ENCODE results near the gene SRSF5.

SRSF5 gene

DNA sequence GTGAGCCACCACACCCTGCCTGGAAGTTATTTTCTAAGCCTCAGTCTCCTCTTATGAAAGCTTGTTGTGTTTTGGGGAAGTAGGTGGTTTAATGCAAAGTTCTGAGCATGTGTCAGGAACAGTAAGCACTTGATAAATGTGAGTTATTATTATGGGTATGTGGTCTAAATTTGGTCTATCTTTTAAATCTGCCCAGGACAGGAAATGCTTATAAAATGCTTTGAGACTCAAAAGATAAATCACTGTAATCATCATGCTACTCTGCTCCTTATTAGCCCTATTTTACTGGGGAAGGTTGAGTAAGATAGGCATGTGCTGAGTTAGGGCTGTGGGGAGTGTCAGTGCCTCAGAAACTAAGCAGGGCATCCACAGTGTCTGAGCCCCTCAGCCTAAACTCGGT is 13.1 kb upstream of the SRSF5 start:
- Histone ChIP-seq H3K4me3 (ENCODE audit: low read length) (no peak overlapping the region), H3K4me1 (ENCODE audit: insufficient read depth, low read length) (peaks cover 6% of the 10 kb centered on the region; the same call in 1 of the 2 replicates), H3K27me3 (ENCODE audit: insufficient read depth, low read length) (no peaks in the 10 kb centered on the region), H3K9me3 (ENCODE audit: insufficient read depth, low read depth, low read length) (no peaks in the 10 kb centered on the region), H3K27ac (ENCODE audit: low read length) (no peak overlapping the region), H3K36me3 (ENCODE audit: insufficient read depth, low read depth, low read length) (no peaks in the 10 kb centered on the region), H3K9ac (ENCODE audit: low read depth, low read length) (no peak overlapping the region)

DNA sequence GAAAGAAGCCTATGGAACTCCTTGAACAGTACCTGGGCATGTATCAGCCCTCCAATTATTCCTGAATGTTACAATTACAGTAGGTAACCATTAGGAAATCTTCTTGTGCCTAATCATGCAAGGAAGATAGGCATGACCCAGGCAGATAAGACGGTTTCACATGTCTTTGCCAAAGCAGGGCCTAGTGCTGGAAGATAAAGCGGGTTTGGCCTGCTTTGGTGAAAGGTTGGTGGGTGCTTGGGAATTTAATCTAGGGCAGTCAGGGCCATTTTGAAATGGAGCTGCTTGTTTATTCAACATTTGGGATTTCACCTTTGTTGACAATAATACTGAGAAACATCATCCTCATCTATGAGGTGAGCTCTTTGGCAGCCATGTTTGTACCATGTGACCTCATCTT is 12.5 kb upstream of the SRSF5 start:
- no peaks in the 10 kb centered on the region for H3K36me3 ChIP-seq (ENCODE audit: insufficient read depth, low read depth, low read length)
- peaks cover 6% of the 10 kb centered on the region; the same call in 1 of the 2 replicates for H3K4me1 ChIP-seq (ENCODE audit: insufficient read depth, low read length)
- no peak overlapping the region for H3K27ac ChIP-seq (ENCODE audit: low read length)
- no peak overlapping the region for H3K9ac ChIP-seq (ENCODE audit: low read depth, low read length)
- no peaks in the 10 kb centered on the region for H3K9me3 ChIP-seq (ENCODE audit: insufficient read depth, low read depth, low read length)
- no peak overlapping the region for H3K4me3 ChIP-seq (ENCODE audit: low read length)
- H3K27me3 ChIP-seq (ENCODE audit: insufficient read depth, low read length) = no peaks in the 10 kb centered on the region

DNA sequence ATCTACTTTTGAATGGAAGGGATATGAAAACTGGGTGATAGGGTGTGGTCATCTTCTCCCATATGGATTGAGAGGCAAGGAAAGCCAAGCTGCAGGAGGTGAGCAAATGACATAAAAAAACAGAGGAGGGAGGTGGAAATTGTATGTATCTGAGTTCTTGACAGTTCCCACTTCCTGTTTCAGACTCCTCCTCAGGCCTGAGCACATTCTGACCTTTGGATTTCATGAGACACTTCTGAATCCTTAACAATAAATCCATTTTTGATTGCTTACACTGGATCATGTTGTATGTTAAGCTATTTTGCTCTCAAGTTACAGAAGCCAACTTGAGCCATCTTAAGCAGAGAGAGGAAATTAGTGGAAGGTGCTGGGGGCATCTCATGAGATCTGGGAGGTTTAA is 11.6 kb upstream of the SRSF5 start:
- H3K9me3 ChIP-seq (ENCODE audit: insufficient read depth, low read depth, low read length) = no peaks in the 10 kb centered on the region
- no peaks in the 10 kb centered on the region for H3K36me3 ChIP-seq (ENCODE audit: insufficient read depth, low read depth, low read length)
- no peak overlapping the region for H3K9ac ChIP-seq (ENCODE audit: low read depth, low read length)
- H3K27ac ChIP-seq (ENCODE audit: low read length) = no peak overlapping the region
- no peaks in the 10 kb centered on the region for H3K27me3 ChIP-seq (ENCODE audit: insufficient read depth, low read length)
- H3K4me1 ChIP-seq (ENCODE audit: insufficient read depth, low read length) = peaks cover 6% of the 10 kb centered on the region; the same call in 1 of the 2 replicates
- H3K4me3 ChIP-seq (ENCODE audit: low read length) = no peak overlapping the region

DNA sequence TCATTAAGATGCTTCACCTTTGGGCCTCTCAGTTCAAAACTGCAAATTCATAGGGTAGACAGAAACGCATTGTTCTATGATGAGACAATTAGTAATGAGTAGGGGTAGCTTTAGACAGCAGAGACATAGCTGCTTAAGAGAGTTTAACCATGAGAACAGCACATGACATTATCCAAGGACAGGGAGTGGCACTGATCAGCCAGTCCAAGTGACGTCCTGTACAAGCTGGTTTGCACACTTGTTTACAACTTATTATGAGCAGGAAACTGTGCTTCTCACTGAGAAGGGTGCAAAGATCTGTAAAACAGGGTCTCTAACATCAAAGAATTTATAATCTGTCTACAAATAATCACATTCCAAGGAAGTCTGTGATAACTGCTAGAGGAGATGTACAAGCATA is 11.2 kb upstream of the SRSF5 start:
- Histone ChIP-seq H3K4me1 (ENCODE audit: insufficient read depth, low read length) (peaks cover 6% of the 10 kb centered on the region; the same call in 1 of the 2 replicates), H3K9me3 (ENCODE audit: insufficient read depth, low read depth, low read length) (no peaks in the 10 kb centered on the region), H3K27ac (ENCODE audit: low read length) (no peak overlapping the region)

DNA sequence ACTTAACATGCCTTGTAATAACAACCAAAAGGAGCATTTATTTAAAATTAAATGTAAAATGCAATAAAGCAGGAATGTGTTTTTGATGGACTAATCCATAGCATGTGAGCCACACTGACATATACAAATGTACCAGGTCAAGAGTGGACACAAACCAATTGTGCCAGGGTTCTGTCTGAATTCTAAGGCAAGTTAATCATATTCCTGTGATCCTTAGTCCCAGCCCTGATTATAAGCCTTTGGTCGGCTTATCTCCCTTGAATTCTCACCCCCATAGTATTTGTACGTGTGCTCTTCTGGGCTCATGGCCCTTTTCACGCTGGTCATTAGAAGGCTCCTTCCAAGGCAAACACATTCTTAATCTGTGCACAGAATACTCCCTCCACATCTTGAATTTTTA is 10.6 kb upstream of the SRSF5 start:
- H3K36me3 ChIP-seq (ENCODE audit: insufficient read depth, low read depth, low read length) = no peaks in the 10 kb centered on the region
- H3K9ac ChIP-seq (ENCODE audit: low read depth, low read length) = no peak overlapping the region
- H3K4me3 ChIP-seq (ENCODE audit: low read length) = no peak overlapping the region
- H3K9me3 ChIP-seq (ENCODE audit: insufficient read depth, low read depth, low read length) = no peaks in the 10 kb centered on the region
- no peak overlapping the region for H3K27ac ChIP-seq (ENCODE audit: low read length)
- no peaks in the 10 kb centered on the region for H3K27me3 ChIP-seq (ENCODE audit: insufficient read depth, low read length)
- peaks cover 6% of the 10 kb centered on the region; the same call in 1 of the 2 replicates for H3K4me1 ChIP-seq (ENCODE audit: insufficient read depth, low read length)

More for the DNA sequence above, 11.2 kb upstream of the SRSF5 start:
- no peak overlapping the region for H3K9ac ChIP-seq (ENCODE audit: low read depth, low read length)
- no peaks in the 10 kb centered on the region for H3K27me3 ChIP-seq (ENCODE audit: insufficient read depth, low read length)
- no peak overlapping the region for H3K4me3 ChIP-seq (ENCODE audit: low read length)
- H3K36me3 ChIP-seq (ENCODE audit: insufficient read depth, low read depth, low read length) = no peaks in the 10 kb centered on the region

DNA sequence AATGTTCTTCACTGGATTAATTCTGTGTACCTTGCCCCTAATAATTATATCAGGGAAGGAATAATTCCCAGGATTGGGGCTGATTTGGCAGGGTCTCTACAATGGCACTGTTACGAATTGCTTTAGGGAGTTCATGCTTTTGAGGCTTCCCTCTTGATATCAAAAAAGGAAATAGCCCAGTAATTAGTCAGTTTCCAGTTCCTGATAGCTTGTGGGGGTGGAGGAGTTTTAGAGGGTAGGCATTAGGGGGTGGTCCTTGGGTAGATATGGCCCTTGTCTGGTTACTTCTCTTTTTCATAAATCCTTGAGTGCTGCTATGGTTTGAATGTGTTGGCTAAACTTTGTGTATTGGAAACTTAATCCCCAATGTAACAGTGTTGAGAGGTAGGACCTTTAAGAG is 6.1 kb upstream of the SRSF5 start:
- H3K27ac ChIP-seq (ENCODE audit: low read length) = no peak overlapping the region
- no peak overlapping the region for H3K4me3 ChIP-seq (ENCODE audit: low read length)
- H3K9me3 ChIP-seq (ENCODE audit: insufficient read depth, low read depth, low read length) = no peaks in the 10 kb centered on the region
- no peaks in the 10 kb centered on the region for H3K36me3 ChIP-seq (ENCODE audit: insufficient read depth, low read depth, low read length)
- H3K27me3 ChIP-seq (ENCODE audit: insufficient read depth, low read length) = no peaks in the 10 kb centered on the region
- H3K9ac ChIP-seq (ENCODE audit: low read depth, low read length) = no peak overlapping the region
- no peaks in the 10 kb centered on the region for H3K4me1 ChIP-seq (ENCODE audit: insufficient read depth, low read length)

DNA sequence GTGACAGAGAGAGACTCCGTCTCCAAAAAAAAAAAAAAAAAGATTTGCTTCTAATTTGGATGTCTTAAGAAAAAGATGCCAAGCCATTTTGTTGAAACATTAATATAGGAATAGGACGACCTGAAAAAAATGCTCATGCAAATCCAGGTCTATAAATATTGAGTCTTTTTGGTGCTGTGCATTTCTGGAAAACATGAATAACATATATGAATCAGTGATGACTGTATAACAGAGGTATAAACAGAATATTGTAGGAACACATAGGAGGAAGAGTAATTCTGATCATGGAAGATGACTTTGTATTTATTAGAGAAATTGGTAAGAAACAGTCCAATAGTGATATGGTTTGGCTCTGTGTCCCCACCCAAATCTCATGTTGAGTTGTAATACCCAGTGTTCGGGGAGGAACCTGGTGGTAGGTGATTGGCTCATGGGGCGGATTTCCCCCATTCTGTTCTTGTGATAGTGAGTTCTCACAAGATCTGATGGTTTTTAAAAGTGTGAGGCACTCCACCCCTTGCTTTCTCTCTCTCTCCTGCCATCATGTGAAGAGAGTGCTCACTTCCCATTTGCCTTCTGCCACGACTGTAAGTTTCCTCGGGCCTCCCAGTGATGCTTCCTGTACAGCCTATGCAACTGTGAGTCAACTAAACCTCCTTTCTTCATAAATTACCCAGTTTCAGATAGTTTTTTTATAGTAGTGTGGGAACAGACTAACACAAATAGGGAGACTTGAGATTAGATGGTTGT is 3.0 kb upstream of the SRSF5 start:
- H3K27me3 ChIP-seq (ENCODE audit: insufficient read depth, low read length) = no peaks in the 10 kb centered on the region
- no peak overlapping the region for H3K9ac ChIP-seq (ENCODE audit: low read depth, low read length)
- no peaks in the 10 kb centered on the region; the same call in 1 of the 2 replicates for H3K9me3 ChIP-seq (ENCODE audit: insufficient read depth, low read depth, low read length)
- peaks cover 16% of the 10 kb centered on the region for H3K36me3 ChIP-seq (ENCODE audit: insufficient read depth, low read depth, low read length)
- no peaks in the 10 kb centered on the region for H3K4me1 ChIP-seq (ENCODE audit: insufficient read depth, low read length)
- H3K4me3 ChIP-seq (ENCODE audit: low read length) = no peak overlapping the region
- H3K27ac ChIP-seq (ENCODE audit: low read length) = no peak overlapping the region

DNA sequence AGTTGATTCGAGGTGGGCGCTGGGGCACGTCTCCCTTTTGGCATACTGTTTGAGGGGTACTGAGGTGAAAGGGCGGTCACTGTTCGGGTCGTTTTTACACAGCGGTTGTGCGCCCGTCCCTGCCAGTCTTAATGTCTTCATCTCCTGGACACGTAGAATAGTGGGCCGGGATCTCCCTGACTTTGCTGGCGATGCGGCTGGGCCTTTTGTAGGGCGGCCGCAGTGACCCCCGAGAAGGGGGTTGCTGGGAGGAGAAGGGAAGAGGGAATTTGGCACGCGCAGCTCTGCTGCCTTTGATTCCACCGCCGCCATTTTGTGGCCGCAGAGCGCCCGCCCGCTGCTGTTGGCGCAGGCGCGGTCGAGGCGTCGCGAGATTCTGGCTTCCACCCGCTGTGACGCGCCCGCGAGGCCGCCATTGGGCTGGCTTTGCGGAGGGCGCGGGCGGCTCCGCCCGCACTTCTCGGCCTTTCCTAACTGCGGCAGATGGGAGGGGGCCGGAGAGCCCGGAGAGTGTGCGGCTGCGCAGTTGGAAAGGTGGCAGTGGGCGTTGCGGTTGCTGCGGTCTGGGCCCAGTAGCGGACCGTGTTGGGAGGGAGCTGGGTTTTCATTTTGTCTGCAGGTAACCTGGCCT is 542 bp downstream of the SRSF5 start:
- Histone ChIP-seq H3K9ac (ENCODE audit: low read depth, low read length) (peak overlapping the region; percentile 100), H3K36me3 (ENCODE audit: insufficient read depth, low read depth, low read length) (peaks cover 51% of the 10 kb centered on the region), H3K4me3 (ENCODE audit: low read length) (peak overlapping the region; percentile 86), H3K27me3 (ENCODE audit: insufficient read depth, low read length) (no peaks in the 10 kb centered on the region), H3K9me3 (ENCODE audit: insufficient read depth, low read depth, low read length) (no peaks in the 10 kb centered on the region; the same call in 1 of the 2 replicates), H3K4me1 (ENCODE audit: insufficient read depth, low read length) (no peaks in the 10 kb centered on the region), H3K27ac (ENCODE audit: low read length) (peak overlapping the region; percentile 99)

DNA sequence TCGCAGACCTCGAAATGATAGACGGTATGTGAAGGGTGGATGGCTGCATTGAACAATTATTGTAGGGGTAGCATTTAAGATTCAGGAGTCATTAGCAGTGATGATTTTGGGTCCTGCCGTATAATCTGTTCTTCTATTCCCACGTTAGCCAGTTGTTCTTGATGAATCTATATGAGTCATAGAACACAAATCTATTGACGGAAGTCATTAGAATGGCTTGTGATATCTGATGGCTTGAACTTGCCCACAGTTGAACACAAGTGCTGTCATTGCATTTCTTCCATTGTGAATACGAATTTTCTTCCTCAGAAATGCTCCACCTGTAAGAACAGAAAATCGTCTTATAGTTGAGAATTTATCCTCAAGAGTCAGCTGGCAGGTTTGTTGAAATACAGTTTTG is 1.9 kb downstream of the SRSF5 start:
- Histone ChIP-seq H3K4me1 (ENCODE audit: insufficient read depth, low read length) (no peaks in the 10 kb centered on the region), H3K9ac (ENCODE audit: low read depth, low read length) (peak overlapping the region; percentile 100; the same call in 1 of the 2 replicates), H3K27ac (ENCODE audit: low read length) (no peak overlapping the region), H3K27me3 (ENCODE audit: insufficient read depth, low read length) (no peaks in the 10 kb centered on the region), H3K9me3 (ENCODE audit: insufficient read depth, low read depth, low read length) (no peaks in the 10 kb centered on the region; the same call in 1 of the 2 replicates), H3K4me3 (ENCODE audit: low read length) (peak overlapping the region; percentile 86), H3K36me3 (ENCODE audit: insufficient read depth, low read depth, low read length) (peaks cover 65% of the 10 kb centered on the region)

DNA sequence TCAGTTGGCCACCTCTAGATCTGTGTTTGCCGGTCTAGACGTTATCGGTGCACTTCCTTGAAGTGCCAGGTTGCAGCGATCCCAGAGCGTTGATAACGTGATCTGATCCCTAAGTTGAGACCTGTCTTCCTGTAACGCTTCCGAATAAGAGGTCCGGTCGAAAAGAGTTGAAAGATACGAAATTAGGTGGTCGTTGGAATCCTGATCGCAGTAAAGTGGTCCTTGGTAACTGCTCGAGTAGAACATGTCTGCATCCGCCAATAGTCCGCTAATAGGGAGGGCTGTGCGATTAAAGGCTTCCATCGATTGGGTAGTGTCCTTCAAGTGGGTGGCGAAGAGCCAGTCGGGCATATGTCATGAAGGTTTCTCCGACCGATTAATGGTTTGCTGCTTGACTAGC is 2.7 kb downstream of the SRSF5 start:
- Histone ChIP-seq H3K27ac (ENCODE audit: low read length) (no peak overlapping the region), H3K4me3 (ENCODE audit: low read length) (no peak overlapping the region), H3K4me1 (ENCODE audit: insufficient read depth, low read length) (no peaks in the 10 kb centered on the region), H3K36me3 (ENCODE audit: insufficient read depth, low read depth, low read length) (peaks cover 73% of the 10 kb centered on the region), H3K9ac (ENCODE audit: low read depth, low read length) (no peak overlapping the region), H3K27me3 (ENCODE audit: insufficient read depth, low read length) (no peaks in the 10 kb centered on the region), H3K9me3 (ENCODE audit: insufficient read depth, low read depth, low read length) (no peaks in the 10 kb centered on the region; the same call in 1 of the 2 replicates)

DNA sequence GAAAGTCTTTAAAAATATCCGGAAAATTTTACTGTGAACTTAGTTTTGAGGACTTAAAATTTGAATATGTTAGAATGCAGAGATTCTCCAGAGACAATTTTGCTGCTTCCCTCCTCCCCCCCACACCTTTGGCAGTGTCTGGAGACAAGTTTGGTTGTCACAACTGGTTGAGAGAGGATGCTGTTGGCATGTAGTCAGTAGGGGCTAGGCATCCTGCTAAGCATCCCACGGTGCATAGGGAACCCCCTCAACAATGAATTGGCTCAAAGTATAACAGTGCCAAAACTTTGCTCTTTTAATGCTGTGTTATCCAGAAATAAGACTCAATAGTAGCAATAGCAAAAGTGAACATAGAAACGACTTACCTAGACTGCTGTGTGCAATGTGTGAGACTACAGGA is 3.6 kb downstream of the SRSF5 start:
- Histone ChIP-seq H3K9me3 (ENCODE audit: insufficient read depth, low read depth, low read length) (no peaks in the 10 kb centered on the region; the same call in 1 of the 2 replicates), H3K36me3 (ENCODE audit: insufficient read depth, low read depth, low read length) (peaks cover 82% of the 10 kb centered on the region), H3K4me3 (ENCODE audit: low read length) (no peak overlapping the region), H3K27ac (ENCODE audit: low read length) (no peak overlapping the region), H3K4me1 (ENCODE audit: insufficient read depth, low read length) (no peaks in the 10 kb centered on the region), H3K27me3 (ENCODE audit: insufficient read depth, low read length) (no peaks in the 10 kb centered on the region), H3K9ac (ENCODE audit: low read depth, low read length) (no peak overlapping the region)

DNA sequence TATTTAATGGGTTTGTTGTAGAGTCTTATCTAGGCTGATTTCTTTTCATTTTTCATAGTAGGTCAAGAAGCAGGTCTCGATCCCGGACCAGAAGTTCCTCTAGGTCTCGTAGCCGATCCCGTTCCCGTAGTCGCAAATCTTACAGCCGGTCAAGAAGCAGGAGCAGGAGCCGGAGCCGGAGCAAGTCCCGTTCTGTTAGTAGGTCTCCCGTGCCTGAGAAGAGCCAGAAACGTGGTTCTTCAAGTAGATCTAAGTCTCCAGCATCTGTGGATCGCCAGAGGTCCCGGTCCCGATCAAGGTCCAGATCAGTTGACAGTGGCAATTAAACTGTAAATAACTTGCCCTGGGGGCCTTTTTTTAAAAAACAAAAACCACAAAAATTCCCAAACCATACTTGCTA is 4.2 kb downstream of the SRSF5 start:
- Histone ChIP-seq H3K27me3 (ENCODE audit: insufficient read depth, low read length) (no peaks in the 10 kb centered on the region), H3K36me3 (ENCODE audit: insufficient read depth, low read depth, low read length) (peaks cover 88% of the 10 kb centered on the region), H3K4me3 (ENCODE audit: low read length) (no peak overlapping the region), H3K9me3 (ENCODE audit: insufficient read depth, low read depth, low read length) (no peaks in the 10 kb centered on the region; the same call in 1 of the 2 replicates), H3K27ac (ENCODE audit: low read length) (no peak overlapping the region), H3K9ac (ENCODE audit: low read depth, low read length) (no peak overlapping the region), H3K4me1 (ENCODE audit: insufficient read depth, low read length) (no peaks in the 10 kb centered on the region)

Data from iPS-20b (cell line).